ENCODE measurements around the gene PMF1.

Gene PMF1

DNA sequence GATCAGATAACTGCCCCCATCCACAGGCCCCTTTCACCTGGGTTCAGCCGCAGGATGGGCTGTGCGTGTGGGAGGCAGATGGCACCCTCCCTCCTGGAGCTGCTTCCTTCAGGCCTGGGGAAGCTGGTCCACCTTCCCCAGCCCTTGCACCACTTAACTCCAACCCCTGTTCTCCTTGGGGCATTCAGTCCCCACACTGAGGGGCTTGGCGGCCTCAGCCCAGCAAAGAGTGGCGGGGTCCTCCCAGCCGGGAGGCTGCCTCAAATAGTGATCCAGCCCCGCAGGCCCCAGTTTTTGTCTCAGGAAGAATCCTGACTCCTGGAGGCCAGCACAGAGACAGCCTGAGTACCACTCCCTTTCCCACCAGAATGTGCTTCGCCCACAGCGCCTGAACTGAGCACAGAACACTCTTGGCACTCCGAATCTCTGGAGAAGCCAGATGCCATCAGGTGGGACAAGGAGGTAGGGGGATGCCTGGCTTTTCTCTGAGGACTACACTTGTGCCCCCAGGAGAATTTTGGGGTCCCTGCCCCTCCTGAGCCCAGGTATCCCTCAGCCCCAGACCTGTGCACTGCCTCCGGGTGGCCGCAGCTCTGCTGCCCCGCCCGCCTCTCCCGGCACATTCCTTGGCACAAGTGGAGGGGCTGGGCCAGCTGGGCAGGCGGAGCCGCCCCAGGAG, 34.1 kb downstream of the PMF1 start:
- peaks cover 46% of the 10 kb centered on the region for H3K4me1 ChIP-seq (ENCODE audit: insufficient read depth, insufficient read length)
- peaks cover 87% of the 10 kb centered on the region for H3K36me3 ChIP-seq (ENCODE audit: insufficient read depth, insufficient read length, low read length)
- H3K9me3 ChIP-seq (ENCODE audit: insufficient read depth, low read length) = no peaks in the 10 kb centered on the region
- no peaks in the 10 kb centered on the region for H3K27me3 ChIP-seq (ENCODE audit: insufficient read depth, insufficient read length)
- no peak overlapping the region for H3K4me3 ChIP-seq (ENCODE audit: insufficient read length, low read depth)
- no peak overlapping the region for H3K9ac ChIP-seq (ENCODE audit: insufficient read length, low read depth)
- DNase-seq (ENCODE audit: low read depth, low spot score) = no peak
- no peak for TF ChIP-seq YY1 (IDR thresholded peaks at IDR 0.05; ENCODE audit: insufficient read depth, insufficient read length)
- TF ChIP-seq SUZ12 (IDR thresholded peaks at IDR 0.05; ENCODE audit: extremely low read depth, insufficient read depth, insufficient read length) = no peak
- no peak for TF ChIP-seq ZNF274 (IDR thresholded peaks at IDR 0.05; ENCODE audit: low read depth, low read length)

DNA sequence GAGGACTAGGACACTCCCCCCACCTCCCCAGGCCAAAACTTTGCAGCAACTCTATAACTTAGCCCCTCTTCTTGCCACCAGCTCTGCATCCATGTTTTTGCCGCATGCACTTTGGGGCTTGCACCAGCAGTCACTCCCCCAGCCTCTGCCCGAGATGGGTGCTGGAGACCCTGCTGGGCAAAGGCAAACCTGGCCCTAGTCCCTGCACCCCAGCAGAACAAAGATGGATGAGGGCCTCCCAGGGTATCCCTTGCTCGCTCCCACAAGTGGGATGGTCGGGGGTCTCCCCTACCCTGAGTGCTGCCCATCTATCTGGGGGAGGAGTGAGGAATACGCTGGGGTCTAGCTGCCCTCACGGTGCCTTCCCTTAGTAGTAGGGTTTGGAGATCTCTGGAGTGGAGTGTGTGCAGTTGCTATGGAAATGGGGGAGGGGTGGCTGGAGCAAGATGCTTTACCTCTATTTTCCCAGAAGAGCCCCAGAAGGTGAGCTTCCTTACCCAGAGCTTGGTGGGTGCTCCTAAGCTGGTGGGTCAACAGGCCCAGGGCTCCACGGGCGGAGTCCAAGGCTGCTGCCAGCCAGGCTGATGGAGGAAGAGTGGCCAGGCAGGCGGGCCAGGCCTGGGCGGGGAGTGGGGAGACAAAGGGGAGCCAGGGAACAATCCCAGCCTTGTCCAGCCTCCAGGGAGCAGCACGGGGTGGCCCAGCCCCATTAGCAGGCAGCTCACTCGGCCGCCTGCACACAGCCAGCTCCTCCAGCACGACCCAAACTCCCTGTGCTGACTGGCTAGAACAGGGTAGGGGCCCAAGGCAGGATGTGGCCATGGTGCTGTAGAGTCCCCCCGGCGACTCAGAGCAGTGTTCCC, 34.9 kb downstream of the PMF1 start, which contains the start of gene PAQR6:
TSS of gene PAQR6 (minus strand) at position 597 of the 863 bp plus-strand sequence. CDS start 1,325 bp downstream, outside the sequence.
- no peaks in the 10 kb centered on the region for H3K27me3 ChIP-seq (ENCODE audit: insufficient read depth, insufficient read length)
- peaks cover 87% of the 10 kb centered on the region for H3K36me3 ChIP-seq (ENCODE audit: insufficient read depth, insufficient read length, low read length)
- H3K4me3 ChIP-seq (ENCODE audit: insufficient read length, low read depth) = no peak within 1 kb of the TSS
- no peak for DNase-seq (ENCODE audit: low read depth, low spot score)
- no peaks in the 10 kb centered on the region for H3K9me3 ChIP-seq (ENCODE audit: insufficient read depth, low read length)
- peaks cover 47% of the 10 kb centered on the region for H3K4me1 ChIP-seq (ENCODE audit: insufficient read depth, insufficient read length)
- TF ChIP-seq YY1 (IDR thresholded peaks at IDR 0.05; ENCODE audit: insufficient read depth, insufficient read length) (no peak), SUZ12 (IDR thresholded peaks at IDR 0.05; ENCODE audit: extremely low read depth, insufficient read depth, insufficient read length) (no peak), ZNF274 (IDR thresholded peaks at IDR 0.05; ENCODE audit: low read depth, low read length) (no peak)
- no peak within 1 kb of the TSS for H3K9ac ChIP-seq (ENCODE audit: insufficient read length, low read depth)

DNA sequence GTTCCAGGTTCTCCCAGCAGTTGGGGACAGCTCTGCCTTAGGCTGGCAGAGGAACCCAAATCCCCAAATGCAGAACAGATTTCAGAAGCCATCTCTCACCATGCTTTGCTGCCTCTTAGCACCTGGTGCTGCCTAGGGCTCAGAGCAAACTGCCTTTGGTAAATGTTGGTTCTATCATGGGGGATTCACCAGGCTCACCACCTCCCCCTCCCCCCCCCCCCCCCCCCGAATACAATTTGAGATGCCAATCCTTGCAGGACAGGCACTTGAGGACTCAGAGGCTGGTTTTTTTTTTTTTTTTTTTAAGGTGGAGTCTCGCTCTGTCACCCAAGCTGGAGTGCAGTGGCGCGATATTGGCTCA, 35.5 kb downstream of the PMF1 start:
- Histone ChIP-seq H3K4me1 (ENCODE audit: insufficient read depth, insufficient read length) (peaks cover 47% of the 10 kb centered on the region), H3K9me3 (ENCODE audit: insufficient read depth, low read length) (no peaks in the 10 kb centered on the region), H3K36me3 (ENCODE audit: insufficient read depth, insufficient read length, low read length) (peaks cover 91% of the 10 kb centered on the region), H3K4me3 (ENCODE audit: insufficient read length, low read depth) (no peak overlapping the region), H3K9ac (ENCODE audit: insufficient read length, low read depth) (no peak overlapping the region), H3K27me3 (ENCODE audit: insufficient read depth, insufficient read length) (no peaks in the 10 kb centered on the region)
- TF ChIP-seq YY1 (IDR thresholded peaks at IDR 0.05; ENCODE audit: insufficient read depth, insufficient read length) (no peak), ZNF274 (IDR thresholded peaks at IDR 0.05; ENCODE audit: low read depth, low read length) (no peak), SUZ12 (IDR thresholded peaks at IDR 0.05; ENCODE audit: extremely low read depth, insufficient read depth, insufficient read length) (no peak)
- no peak for DNase-seq (ENCODE audit: low read depth, low spot score)

GRCh38 chr1:156249593-156249992, 36.8 kb downstream of the PMF1 start:
- no peaks in the 10 kb centered on the region for H3K27me3 ChIP-seq (ENCODE audit: insufficient read depth, insufficient read length)
- no peak for DNase-seq (ENCODE audit: low read depth, low spot score)

GRCh38 chr1:156251527-156251926, 38.7 kb downstream of the PMF1 start:
- no peak overlapping the region for H3K9ac ChIP-seq (ENCODE audit: insufficient read length, low read depth)
- peaks cover 44% of the 10 kb centered on the region for H3K4me1 ChIP-seq (ENCODE audit: insufficient read depth, insufficient read length)
- H3K27me3 ChIP-seq (ENCODE audit: insufficient read depth, insufficient read length) = no peaks in the 10 kb centered on the region
- no peak overlapping the region for H3K4me3 ChIP-seq (ENCODE audit: insufficient read length, low read depth)
- H3K9me3 ChIP-seq (ENCODE audit: insufficient read depth, low read length) = no peaks in the 10 kb centered on the region
- H3K36me3 ChIP-seq (ENCODE audit: insufficient read depth, insufficient read length, low read length) = peaks cover 93% of the 10 kb centered on the region
- no peak for TF ChIP-seq ZNF274 (IDR thresholded peaks at IDR 0.05; ENCODE audit: low read depth, low read length)
- TF ChIP-seq YY1 (IDR thresholded peaks at IDR 0.05; ENCODE audit: insufficient read depth, insufficient read length) = no peak
- TF ChIP-seq SUZ12 (IDR thresholded peaks at IDR 0.05; ENCODE audit: extremely low read depth, insufficient read depth, insufficient read length) = no peak
- DNase-seq (ENCODE audit: low read depth, low spot score) = no peak

More at GRCh38 chr1:156249593-156249992, 36.8 kb downstream of the PMF1 start:
- Histone ChIP-seq H3K9ac (ENCODE audit: insufficient read length, low read depth) (no peak overlapping the region), H3K36me3 (ENCODE audit: insufficient read depth, insufficient read length, low read length) (peaks cover 92% of the 10 kb centered on the region), H3K4me1 (ENCODE audit: insufficient read depth, insufficient read length) (peaks cover 47% of the 10 kb centered on the region), H3K4me3 (ENCODE audit: insufficient read length, low read depth) (no peak overlapping the region), H3K9me3 (ENCODE audit: insufficient read depth, low read length) (no peaks in the 10 kb centered on the region)
- no peak for TF ChIP-seq YY1 (IDR thresholded peaks at IDR 0.05; ENCODE audit: insufficient read depth, insufficient read length)
- TF ChIP-seq ZNF274 (IDR thresholded peaks at IDR 0.05; ENCODE audit: low read depth, low read length) = no peak
- no peak for TF ChIP-seq SUZ12 (IDR thresholded peaks at IDR 0.05; ENCODE audit: extremely low read depth, insufficient read depth, insufficient read length)

GRCh38 chr1:156253634-156254033, 40.8 kb downstream of the PMF1 start:
- H3K36me3 ChIP-seq (ENCODE audit: insufficient read depth, insufficient read length, low read length) = peaks cover 95% of the 10 kb centered on the region
- H3K4me1 ChIP-seq (ENCODE audit: insufficient read depth, insufficient read length) = peaks cover 27% of the 10 kb centered on the region
- TF ChIP-seq YY1 (IDR thresholded peaks at IDR 0.05; ENCODE audit: insufficient read depth, insufficient read length) (no peak), SUZ12 (IDR thresholded peaks at IDR 0.05; ENCODE audit: extremely low read depth, insufficient read depth, insufficient read length) (no peak), ZNF274 (IDR thresholded peaks at IDR 0.05; ENCODE audit: low read depth, low read length) (no peak)
- H3K4me3 ChIP-seq (ENCODE audit: insufficient read length, low read depth) = no peak overlapping the region
- no peaks in the 10 kb centered on the region for H3K9me3 ChIP-seq (ENCODE audit: insufficient read depth, low read length)
- DNase-seq (ENCODE audit: low read depth, low spot score) = no peak
- no peak overlapping the region for H3K9ac ChIP-seq (ENCODE audit: insufficient read length, low read depth)
- H3K27me3 ChIP-seq (ENCODE audit: insufficient read depth, insufficient read length) = no peaks in the 10 kb centered on the region

GRCh38 chr1:156257711-156258110, 44.9 kb downstream of the PMF1 start:
- Histone ChIP-seq H3K9ac (ENCODE audit: insufficient read length, low read depth) (no peak overlapping the region), H3K4me1 (ENCODE audit: insufficient read depth, insufficient read length) (no peaks in the 10 kb centered on the region), H3K27me3 (ENCODE audit: insufficient read depth, insufficient read length) (no peaks in the 10 kb centered on the region), H3K36me3 (ENCODE audit: insufficient read depth, insufficient read length, low read length) (peaks cover 90% of the 10 kb centered on the region), H3K9me3 (ENCODE audit: insufficient read depth, low read length) (no peaks in the 10 kb centered on the region), H3K4me3 (ENCODE audit: insufficient read length, low read depth) (no peak overlapping the region)
- TF ChIP-seq ZNF274 (IDR thresholded peaks at IDR 0.05; ENCODE audit: low read depth, low read length) = no peak
- no peak for TF ChIP-seq YY1 (IDR thresholded peaks at IDR 0.05; ENCODE audit: insufficient read depth, insufficient read length)
- no peak for TF ChIP-seq SUZ12 (IDR thresholded peaks at IDR 0.05; ENCODE audit: extremely low read depth, insufficient read depth, insufficient read length)
- DNase-seq (ENCODE audit: low read depth, low spot score) = no peak
